GM12891 (cell line): ENCODE results near the gene NUDT9.

Experiments used
- POLR2A ChIP-seq: IDR thresholded peaks from 2 replicates; pipeline ENCODE4 v1.6.1; 2011; ENCODE audit warnings: low read depth, low read length, control low read depth
- POLR2AphosphoS5 ChIP-seq: IDR thresholded peaks from 2 replicates; pipeline ENCODE4 v1.6.1; 2011; ENCODE audit warnings: low read depth, low read length, control low read depth
- SPI1 ChIP-seq: IDR thresholded peaks from 2 replicates; pipeline ENCODE4 v1.6.1; 2011; ENCODE audit warnings: low read depth, low read length, control low read depth
- TAF1 ChIP-seq: IDR thresholded peaks from 2 replicates; pipeline ENCODE4 v1.6.1; 2011; ENCODE audit warnings: low read depth, low read length, control low read depth

GRCh38 chr4:87377816-87378215 is 44.6 kb upstream of the NUDT9 start:
- no peak for TF ChIP-seq POLR2AphosphoS5
- no peak for TF ChIP-seq TAF1
- no peak for TF ChIP-seq POLR2A
- no peak for TF ChIP-seq SPI1
